Fibroblast of skin of right biceps (primary cell): ENCODE measurements around the gene IL17RB.
A peak's percentile ranks its signal among the peaks of the same experiment; 100 is the strongest.

Experiments used
- DNase-seq: peaks from one replicate; pipeline ENCODE4 v3.0.0-alpha.2; 2013

IL17RB gene

DNA sequence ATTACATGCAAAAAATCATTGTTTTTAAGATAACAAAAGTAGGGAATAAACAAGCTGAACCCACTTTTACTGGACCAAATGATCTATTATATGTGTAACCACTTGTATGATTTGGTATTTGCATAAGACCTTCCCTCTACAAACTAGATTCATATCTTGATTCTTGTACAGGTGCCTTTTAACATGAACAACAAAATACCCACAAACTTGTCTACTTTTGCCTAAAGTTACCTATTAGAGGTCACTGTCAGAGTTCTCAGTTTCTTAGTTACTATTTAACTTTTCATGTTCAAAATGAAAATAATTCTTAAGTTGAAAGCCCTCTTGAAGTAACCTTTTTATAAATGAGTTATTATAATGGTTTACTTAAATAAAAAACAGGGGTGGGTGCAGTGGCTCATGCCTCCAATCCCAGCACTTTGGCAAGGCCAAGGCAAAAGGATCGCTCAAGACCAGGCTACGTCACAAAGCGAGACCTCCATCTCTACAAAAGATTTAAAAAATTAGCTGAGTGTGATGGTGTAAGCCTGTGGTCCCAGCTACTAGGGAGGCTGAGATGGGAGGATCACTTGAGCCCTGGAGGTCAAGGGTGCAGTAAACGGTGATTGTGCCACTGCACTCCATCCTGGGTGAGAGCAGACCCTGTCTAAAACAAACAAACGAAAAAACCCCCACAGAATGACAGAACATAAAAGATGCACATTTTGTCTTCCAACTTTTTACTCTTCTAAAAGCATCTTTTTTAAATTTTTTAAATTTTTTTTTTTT lies 19.5 kb downstream of the IL17RB start:
- no peak for DNase-seq

DNA sequence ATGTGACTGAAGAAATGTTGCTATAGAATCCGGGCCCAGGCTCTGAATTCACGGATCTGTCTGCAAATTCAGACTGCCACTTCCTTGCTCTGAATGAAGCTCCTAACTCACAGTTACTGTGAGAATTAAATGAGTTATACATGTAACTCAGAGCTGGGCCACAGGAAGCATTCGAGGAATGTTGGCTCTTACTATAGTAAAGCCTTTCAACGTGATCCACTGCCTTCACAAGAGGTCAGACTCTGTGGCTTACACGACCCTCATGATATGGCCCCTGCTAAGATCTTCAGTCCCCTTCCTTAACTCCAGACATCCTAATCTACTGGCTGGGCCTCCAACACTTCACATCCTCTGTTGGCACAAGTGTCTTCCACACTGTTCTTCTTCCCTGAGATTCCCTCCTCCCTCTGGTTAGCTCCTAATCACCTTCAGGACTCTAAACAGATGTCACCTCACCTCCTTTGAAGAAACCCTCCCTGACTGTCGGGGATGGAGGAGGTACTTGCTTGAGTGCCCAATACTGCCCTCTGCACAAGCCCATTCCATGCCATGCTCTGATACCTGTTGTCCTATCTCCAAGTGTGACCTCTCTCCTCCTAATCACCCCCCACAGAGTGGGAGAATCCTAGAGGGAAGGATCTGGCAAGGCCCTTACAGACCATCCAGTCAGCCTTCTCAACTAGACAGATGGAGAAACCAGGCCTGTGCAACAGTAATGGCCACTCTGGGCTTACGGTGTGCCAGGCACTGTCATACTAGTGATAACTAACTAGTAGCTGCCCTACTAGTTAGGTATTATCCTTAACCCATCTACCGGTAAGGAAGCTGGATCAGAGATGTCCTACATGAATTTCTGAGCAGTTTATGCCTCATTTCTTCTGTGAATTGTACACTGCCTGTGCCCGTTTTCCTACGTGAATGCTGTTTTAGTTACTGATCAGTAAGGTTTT lies 34.3 kb downstream of the IL17RB start:
- DNase-seq, result peak; percentile 36

DNA sequence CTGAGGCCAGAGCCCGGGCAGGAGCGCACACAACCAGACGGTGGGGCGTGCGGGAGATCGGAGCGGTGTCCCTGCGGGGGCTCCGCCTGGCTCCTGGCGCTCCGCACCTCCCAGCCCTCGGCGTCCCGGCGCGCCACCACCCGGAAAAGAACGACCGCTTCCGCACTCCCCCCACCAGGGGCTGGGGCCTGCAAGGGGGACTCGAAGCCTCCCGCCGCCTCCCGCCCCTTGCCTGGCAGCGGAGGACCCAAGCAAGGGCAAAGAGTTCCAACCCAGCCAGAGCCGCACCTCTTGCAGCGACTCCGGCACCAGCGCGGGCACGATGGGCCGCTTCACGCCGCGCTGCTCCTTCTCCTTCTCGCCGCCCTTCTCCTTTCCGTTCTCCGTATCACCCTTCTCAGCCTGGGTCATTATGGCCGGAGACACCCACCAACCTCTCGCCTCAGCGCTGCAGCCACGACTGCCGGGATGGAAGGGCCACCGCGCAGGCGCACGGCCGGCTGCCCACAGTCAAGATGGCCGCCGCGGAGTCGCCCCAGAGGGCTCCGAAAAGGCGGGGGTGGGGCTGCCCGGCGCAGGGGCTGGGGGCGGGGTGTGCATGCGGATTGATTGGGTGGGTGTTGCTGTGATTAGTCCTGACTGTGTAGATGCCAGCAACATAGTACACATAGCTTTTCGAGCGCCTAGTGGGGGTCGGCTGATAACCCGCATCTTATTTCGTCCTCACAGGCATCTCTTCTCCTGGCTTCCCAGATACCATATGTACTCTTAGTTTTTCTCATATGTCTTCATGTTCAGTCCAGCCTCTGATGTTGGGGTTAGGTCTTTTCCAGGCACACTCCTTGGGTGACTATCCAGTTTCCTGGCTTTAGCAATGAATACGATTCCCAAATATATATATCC lies 35.6 kb downstream of the IL17RB start, which contains the start of gene ACTR8:
ACTR8 (minus strand) TSS at position 462 of the 903 bp plus-strand sequence; CDS start at position 411, 51 bp downstream.
- peak; percentile 82 for DNase-seq

DNA sequence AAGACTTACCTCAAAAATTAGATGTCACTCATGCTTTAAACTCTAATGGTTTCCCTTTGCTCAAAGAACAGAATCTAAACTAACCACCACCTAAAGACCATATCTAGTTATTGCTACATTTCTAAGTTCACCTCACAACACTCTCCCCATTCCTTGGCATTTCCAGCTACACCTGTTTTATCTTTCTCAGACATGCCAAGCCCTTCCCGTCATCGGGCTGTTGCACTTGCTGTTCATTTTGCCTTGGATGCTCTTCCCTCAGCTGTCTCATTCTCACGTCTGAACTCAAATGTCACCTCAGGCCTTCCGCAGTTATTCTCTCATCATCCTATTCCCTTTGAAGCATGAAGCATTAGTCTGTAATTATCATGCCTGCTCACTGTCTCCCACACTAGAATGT lies 36.6 kb downstream of the IL17RB start:
- DNase-seq, result no peak

DNA sequence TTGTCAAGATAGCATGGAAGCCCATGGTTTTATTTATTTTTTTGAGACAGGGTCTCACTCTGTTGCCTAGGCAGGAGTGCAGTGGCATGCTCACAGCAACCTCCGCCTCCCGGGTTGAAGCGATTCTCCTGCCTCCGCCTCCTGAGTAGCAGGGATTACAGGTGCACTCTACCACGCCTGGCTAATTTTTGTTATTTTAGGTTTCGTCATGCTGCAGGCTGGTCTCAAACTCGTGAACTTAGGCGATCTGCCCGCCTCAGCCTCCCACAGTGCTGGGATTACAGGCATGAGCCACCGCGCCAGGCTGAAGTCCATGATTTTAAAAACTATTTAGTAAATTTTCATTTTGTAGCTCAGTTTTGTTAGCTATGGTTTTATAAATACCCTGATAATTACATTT lies 38.3 kb downstream of the IL17RB start:
- DNase-seq, result no peak

DNA sequence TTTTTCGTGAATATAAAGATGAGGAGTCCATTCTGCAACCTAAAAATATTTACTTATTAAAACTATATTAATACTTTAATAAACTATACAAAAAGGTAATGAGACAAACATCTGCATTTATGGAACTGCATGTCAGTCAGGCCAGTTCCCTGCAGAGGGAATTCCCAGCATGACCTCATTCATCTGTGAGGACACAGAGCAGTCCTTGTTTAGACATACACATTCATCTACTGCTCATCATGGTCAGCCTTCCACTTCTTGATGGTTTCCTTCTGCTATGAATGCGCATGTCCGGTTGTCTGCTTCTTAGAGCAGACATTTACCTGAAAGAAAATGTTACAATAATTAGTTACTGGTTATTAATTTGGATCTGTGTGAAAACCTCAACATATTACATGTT lies 38.9 kb downstream of the IL17RB start:
- no peak for DNase-seq

DNA sequence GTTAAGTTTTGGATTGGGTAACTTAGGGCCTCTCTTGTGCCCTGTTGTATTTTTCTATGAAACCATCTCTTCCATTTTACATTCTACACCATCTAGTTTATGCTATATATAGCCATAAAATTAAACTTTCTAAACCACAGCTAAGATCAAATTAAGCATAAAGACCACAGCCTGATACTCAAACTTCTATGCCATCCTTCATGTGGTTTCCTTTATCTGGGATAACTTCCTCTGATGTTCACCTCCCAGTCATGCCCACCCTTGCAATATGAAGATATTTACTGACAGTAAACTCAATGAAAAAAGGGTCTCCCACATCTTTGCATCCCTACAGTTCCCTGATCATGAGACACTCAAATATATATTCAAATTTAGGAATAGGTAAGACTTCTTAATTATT lies 41.1 kb downstream of the IL17RB start:
- DNase-seq, result no peak

DNA sequence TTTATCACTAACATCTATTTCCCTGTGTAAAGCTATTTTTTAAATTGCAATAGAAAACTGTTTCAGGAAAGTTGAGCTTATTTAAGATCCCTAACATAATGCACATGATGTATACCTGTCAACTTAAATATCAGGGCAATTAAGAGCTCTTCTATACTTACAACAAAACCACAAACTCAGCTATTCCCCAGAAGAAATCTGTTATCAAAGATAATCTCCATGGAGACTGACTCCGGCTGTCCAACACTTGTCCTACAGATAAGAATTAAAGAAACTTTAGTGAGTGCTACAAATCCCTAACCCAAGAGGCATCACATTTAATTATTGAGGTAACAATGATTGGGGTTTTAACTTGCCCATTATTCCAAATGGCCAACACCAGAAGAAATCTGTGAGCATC lies 41.9 kb downstream of the IL17RB start:
- no peak for DNase-seq

DNA sequence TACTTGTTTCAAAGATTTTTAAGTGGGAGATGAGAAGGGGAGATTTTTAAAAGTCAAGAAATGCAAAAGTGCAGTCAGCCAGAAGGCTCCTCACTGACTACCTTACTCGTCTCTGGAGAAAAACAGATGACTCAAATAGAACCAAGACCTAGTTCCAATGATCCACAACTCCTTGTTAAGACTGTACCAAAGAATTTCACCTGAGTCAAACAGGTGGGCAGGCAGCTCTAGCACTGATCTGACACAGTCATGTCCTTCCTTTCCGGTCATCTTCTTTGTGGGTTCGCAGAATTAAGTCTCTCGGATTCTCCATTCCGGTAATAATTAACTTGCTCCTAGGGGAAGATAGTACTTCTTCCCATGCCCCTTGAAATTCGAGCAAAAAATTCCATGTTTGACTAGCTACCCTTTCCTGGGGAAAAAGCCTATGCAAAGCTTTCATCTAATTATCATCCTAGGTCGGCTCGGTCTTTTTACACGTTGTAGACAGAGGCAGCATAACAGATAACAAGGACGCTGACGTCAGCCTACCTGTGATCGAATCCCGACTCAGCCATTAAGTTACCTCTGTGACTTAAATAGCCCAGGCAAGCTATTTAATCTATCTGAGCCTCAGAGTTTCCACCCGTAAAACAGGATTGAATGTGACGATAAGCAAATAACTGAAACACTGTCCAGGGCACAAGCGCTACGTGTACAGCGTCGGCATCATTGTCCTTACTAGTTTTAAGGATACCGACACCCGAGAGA lies 44.5 kb downstream of the IL17RB start:
- peak; percentile 15 for DNase-seq

DNA sequence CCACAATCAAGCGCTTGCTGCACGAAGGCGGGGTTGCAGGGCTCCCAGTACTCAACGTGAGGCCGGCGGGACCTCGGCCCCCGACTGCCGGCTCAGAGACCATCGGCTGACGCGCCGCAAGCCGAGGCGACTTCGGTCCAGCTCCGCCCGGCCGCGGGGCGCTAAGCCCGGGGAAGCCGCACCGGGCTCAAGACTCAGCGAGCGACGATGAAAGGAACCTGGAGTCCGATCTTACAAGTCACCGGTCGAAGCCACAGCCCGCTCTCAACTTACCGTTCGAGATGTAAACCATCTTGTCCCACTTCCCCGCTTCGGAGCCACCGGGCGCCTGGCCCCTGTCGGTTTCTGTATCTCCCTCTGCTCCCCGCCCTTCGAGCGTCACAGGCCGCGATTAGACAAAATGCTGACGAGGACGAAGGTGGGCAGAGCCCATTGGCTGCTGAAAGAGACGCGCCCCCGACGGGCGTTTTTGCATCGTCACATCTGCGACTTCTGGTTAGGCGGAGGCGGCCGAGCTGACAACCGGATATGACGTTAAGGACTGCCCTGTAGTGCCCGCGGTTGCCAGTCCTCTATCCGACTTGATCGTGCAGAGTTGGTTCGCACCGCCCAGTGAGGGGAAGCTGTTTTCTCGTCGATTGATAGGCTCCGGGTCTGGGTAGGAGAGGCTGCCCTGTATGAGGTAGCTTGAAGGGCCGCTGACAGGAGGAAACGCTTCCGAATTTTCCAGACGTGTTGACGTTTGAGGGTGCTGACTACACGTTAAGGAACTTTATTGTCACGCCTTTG lies 45.3 kb downstream of the IL17RB start, which contains the start of gene SELENOK:
SELENOK (minus strand) TSS at position 363 of the 789 bp plus-strand sequence.
- peak; percentile 99 for DNase-seq

DNA sequence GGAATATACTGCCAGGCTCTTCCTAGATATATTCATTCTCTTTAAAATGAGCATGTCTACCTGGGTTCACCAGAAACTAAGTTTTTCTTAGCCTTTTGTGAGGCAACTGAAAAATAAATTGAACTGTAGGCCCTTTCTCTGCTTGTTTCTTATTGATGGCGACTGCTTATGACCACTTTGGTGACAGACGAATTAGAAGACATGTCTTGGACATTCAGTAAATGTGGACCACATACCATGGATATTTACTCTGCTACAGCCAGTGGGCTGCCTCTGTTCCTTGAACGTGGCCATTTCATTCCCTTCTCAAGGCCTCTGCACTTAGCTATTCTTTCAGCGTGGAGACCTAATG lies 45.9 kb downstream of the IL17RB start:
- peak; percentile 16 for DNase-seq

DNA sequence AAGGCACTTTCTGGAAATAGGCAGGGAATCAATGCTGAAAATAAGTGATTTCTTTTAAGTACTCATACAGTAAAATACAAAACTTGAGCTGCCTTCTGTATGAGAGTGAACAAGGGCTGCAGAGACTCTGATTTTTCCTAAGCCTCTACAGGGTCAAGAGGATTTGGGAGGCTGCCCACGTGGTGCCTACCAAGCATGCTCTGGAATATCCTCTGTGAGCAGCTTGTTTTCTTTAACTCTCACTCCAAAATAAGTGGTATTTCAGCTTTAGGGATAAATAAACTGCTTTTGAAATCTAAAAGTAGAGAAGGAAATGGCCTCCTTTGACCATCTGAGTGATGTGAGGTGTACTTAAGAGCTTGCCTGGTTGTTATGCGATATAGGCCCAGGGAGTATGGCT lies 53.4 kb downstream of the IL17RB start:
- no peak for DNase-seq

DNA sequence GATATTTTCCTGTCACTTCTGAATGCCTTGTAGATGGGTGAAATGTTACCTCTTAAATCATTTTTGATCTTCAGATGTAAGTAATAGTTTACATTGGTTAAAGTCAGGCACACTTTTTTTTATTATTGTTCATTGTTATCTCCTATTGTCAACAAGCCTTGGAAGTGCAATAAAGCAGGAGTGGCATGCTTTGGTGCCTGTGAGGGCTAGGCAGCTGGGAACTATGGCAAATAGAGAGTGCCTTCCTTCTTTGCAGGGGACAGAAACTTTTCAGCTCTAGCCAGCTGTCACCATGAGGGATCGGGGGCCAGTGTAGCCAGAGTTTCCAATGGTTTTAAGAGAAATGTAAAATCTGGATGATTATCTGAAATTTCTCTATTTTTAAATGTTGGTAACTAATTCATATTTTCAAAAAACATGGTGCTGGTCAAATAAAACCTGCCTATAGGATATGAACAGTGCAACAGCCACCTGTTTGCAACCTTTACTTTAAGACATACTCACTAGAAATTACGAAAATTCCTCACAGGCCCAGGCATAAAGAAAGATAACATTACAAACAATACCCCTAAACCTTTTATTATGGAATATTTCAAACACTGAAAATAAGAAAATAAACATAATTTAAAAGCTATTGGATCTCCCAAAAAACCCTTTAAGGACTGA lies 54.4 kb downstream of the IL17RB start:
- DNase-seq, result no peak

DNA sequence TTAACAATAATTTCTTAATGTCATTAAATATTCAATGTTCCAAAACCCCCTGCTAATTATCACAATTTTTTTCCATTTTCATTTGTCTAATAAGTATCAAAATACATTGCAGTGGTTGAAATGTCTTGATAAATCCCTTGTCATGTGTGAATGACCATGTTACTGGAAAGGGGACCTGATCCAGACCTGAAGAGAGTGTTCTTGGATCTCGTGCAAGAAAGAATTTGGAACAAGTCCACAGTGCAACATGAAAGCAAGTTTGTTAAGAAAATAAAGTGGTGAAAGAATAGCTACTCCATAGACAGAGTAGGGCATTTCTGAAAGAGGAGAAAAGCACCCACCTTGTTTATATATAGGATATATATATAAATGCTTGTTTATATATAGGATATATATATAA lies 55.7 kb downstream of the IL17RB start:
- DNase-seq, result no peak

DNA sequence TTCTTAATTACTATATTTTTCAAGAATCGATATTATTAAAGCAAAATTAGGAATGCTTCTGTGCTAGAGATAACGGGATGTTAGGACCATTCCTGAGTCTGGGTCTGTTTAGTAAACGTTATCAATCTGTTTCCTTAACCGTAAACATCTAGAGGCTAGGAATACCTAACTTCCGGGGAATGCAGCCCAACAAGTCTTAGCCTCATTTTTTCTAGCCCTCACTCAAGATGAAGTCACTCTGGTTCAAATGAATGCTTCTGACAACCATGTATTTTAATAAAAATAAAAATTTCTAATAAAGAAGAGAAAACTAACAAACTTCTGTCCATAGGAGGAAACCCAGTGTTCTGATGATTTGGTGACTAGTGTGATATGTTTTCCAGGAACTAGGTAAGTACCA lies 56.3 kb downstream of the IL17RB start:
- no peak for DNase-seq

DNA sequence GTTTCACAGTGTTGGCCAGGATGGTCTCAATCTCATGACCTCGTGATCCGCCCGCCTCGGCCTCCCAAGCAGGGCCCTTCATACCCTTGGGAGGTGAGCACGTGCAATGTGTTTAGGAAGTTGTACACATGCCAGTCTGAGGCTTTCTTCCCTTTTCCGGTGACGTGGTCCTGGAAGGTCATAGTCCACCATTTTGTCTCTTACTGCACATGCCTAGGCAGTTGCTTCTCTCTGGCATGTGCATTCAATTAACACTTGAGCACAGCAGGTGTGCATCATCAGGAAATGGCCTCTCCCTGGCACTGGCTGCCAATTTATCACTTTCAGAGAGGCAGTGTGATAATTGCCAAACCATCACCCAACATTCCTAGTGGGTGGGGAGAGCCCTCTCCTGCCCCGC lies 67.0 kb downstream of the IL17RB start:
- DNase-seq, result no peak
